Calu3 (cell line): ENCODE data around the gene IMMP2L. TPM values are rescaled to one million over a fixed set of nuclear protein-coding genes. Genes with fewer than 3 reads are reported as not detected.

Experiments
- BruUV-seq: library from RNA; stranded (reverse); fragments of 400-500 nt; replicated peaks from 2 replicates; lab custom pipeline; 2021; lab: Mats Ljungman, UMichigan
- CTCF ChIA-PET: fragments of 300-600 bp; sonication (Branson Sonifier 250); formaldehyde crosslinking; loops from one replicate; lab custom pipeline; 2022; ENCODE audit warnings: antibody characterized with exemption; lab: Charles Lee
- DNase-seq: peaks from one replicate; pipeline ENCODE4 v3.0.0; 2022
- H3K27ac Mint-ChIP-seq: one replicate; pipeline ENCODE4 v1.8.0; 2022; ENCODE audit warnings: mixed read lengths; ENCODE audit not compliant: unreplicated experiment
- H3K27me3 Mint-ChIP-seq: one replicate; pipeline ENCODE4 v1.8.0; 2022; ENCODE audit warnings: mixed read lengths; ENCODE audit not compliant: unreplicated experiment
- H3K36me3 Mint-ChIP-seq: one replicate; pipeline ENCODE4 v1.8.0; 2022; ENCODE audit warnings: mild to moderate bottlenecking, moderate library complexity, mixed read lengths; ENCODE audit not compliant: insufficient read depth, unreplicated experiment
- H3K4me1 Mint-ChIP-seq: one replicate; pipeline ENCODE4 v1.8.0; 2022; ENCODE audit warnings: mild to moderate bottlenecking, low read depth, mixed read lengths; ENCODE audit not compliant: unreplicated experiment
- H3K4me3 Mint-ChIP-seq: one replicate; pipeline ENCODE4 v1.8.0; 2022; ENCODE audit warnings: mild to moderate bottlenecking, low read depth, moderate library complexity, mixed read lengths; ENCODE audit not compliant: unreplicated experiment
- H3K9me3 Mint-ChIP-seq: one replicate; pipeline ENCODE4 v1.8.0; 2022; ENCODE audit warnings: low read depth, mixed read lengths; ENCODE audit not compliant: unreplicated experiment
- intact Hi-C: fragments of 100-400 bp; cut with micrococcal nuclease; formaldehyde crosslinking; loops from one replicate; pipeline ENCODE4 v1.10.0; 2022; ENCODE audit not compliant: unreplicated experiment
- total RNA-seq: library from RNA; stranded (reverse); gene quantifications from 2 replicates; pipeline ENCODE4 v1.2.3, GENCODE V29; 2022
- TF ChIP-seq, protein P1 (sequence below): fragments of 200-600 bp; IDR thresholded peaks from one replicate; pipeline ENCODE4 v1.8.0; 2022; ENCODE audit warnings: antibody characterized with exemption; ENCODE audit not compliant: unreplicated experiment

The IMMP2L gene
- total RNA-seq, 1 experiment from 2014 or later, result 28.6 TPM

DNA sequence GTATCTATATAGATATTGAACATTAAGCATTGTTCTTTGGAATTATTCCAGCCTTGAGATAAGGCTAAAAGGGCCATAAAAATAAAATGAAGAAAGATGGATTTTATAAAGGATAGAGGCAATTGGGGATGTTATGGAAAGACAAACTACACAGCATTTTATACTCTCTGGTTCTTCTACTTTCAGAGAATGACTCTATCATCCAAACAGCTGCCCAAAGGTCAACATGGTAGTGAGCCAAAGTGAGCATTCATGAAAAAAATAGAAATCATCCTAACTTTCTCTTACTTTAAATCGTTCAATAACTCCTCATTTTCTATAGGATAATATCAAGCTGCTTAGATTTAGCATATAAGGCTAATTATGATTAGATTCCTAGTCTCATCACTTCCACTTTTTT is 25.2 kb downstream of the IMMP2L start:
- Mint-ChIP-seq H3K36me3 (peaks cover 6% of the 10 kb centered on the region), H3K4me1 (no peaks in the 10 kb centered on the region), H3K27ac (no peak overlapping the region), H3K9me3 (no peaks in the 10 kb centered on the region), H3K4me3 (no peak overlapping the region), H3K27me3 (no peaks in the 10 kb centered on the region)
- CTCF ChIA-PET, result no interaction called here
- intact Hi-C loops, result no loop called here
- TF ChIP-seq, protein P1, sequence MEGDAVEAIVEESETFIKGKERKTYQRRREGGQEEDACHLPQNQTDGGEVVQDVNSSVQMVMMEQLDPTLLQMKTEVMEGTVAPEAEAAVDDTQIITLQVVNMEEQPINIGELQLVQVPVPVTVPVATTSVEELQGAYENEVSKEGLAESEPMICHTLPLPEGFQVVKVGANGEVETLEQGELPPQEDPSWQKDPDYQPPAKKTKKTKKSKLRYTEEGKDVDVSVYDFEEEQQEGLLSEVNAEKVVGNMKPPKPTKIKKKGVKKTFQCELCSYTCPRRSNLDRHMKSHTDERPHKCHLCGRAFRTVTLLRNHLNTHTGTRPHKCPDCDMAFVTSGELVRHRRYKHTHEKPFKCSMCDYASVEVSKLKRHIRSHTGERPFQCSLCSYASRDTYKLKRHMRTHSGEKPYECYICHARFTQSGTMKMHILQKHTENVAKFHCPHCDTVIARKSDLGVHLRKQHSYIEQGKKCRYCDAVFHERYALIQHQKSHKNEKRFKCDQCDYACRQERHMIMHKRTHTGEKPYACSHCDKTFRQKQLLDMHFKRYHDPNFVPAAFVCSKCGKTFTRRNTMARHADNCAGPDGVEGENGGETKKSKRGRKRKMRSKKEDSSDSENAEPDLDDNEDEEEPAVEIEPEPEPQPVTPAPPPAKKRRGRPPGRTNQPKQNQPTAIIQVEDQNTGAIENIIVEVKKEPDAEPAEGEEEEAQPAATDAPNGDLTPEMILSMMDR, result no peak
- DNase-seq, result no peak
- BruUV-seq, result no TSS peak

DNA sequence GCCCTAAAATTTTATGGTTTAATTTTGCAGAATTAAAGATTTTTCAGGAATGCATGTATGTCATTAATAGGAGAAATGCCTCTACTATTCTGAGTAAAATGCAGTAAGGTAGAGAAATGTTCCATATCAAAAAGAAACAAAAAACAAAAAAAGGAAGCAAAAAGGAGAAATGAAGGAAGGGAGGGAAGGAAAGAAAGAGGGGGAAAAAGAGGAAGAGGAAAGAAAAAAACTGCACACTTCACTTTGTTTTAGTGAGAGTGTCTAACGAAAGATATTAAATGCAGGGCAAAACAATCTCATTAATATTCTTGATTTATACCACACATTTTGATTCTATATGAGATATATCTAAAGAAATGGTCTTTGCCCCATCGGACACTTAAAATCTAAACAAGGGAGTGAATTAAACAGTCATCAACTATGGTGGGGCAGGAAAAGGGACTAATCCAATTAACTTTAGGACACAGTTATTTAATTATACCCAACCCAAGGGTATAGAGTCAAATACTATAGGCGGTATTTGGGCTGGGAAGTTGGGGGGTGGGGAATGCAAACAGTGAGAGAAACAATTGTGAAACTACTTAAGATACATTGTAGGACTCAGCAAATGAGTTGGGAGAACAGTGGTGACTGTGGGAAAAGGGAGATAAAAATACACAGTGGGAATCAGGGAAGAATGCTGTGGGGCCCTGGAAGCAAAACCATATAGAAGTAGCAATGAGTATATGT is 27.0 kb downstream of the IMMP2L start:
- Mint-ChIP-seq H3K27me3 (no peaks in the 10 kb centered on the region), H3K27ac (no peak overlapping the region), H3K9me3 (no peaks in the 10 kb centered on the region), H3K36me3 (peaks cover 6% of the 10 kb centered on the region), H3K4me1 (no peaks in the 10 kb centered on the region), H3K4me3 (no peak overlapping the region)
- BruUV-seq, result no TSS peak
- DNase-seq, result no peak
- intact Hi-C loops, result no loop called here
- TF ChIP-seq, protein P1, result no peak
- CTCF ChIA-PET, result no interaction called here

DNA sequence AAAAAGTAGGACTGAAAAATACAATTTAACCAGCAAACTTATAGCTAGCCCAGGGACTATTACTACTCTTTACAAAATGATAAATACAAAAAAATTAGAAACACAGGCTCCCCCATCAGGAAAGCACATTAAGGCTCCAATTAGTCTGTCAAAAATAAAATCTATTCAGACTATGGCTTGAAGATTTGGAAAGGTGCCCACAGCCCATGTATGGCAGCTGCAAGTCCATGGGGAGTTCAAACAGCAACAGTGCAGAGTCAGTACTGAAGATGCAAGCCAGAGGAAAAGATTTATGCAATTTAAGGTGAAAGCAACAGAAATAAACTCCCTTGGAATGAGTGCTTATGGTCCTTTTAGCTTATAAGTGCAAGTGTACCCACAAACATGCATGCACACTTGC is 29.7 kb downstream of the IMMP2L start:
- Mint-ChIP-seq H3K27ac (no peak overlapping the region), H3K4me3 (no peak overlapping the region), H3K27me3 (no peaks in the 10 kb centered on the region), H3K4me1 (no peaks in the 10 kb centered on the region), H3K9me3 (no peaks in the 10 kb centered on the region), H3K36me3 (peaks cover 1% of the 10 kb centered on the region)
- CTCF ChIA-PET, result no interaction called here
- BruUV-seq, result no TSS peak
- intact Hi-C loops, result no loop called here
- TF ChIP-seq, protein P1, result no peak
- DNase-seq, result no peak

DNA sequence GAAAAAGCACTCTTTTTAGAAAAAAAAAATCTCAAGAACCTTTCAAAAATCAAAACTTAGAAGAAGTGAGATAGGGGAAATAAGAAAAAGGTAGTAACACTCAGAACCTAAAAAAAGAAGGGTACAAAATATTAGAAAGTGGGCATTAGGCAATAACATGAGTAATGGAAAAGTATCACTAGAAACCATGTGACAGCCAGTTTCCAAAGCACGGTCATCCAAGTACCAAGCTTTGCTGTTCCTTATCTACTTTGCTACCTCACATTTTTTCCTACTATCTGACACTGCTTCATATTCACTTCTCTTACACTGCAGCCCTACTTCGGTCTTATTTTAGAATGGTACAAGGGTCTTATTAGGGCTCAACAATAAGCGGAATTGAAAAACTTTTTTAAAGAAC is 30.3 kb downstream of the IMMP2L start:
- DNase-seq, result no peak
- Mint-ChIP-seq H3K4me1 (no peaks in the 10 kb centered on the region), H3K9me3 (no peaks in the 10 kb centered on the region), H3K27ac (no peak overlapping the region), H3K27me3 (no peaks in the 10 kb centered on the region), H3K4me3 (no peak overlapping the region), H3K36me3 (no peaks in the 10 kb centered on the region)
- CTCF ChIA-PET, result no interaction called here
- BruUV-seq, result no TSS peak
- intact Hi-C loops, result no loop called here
- TF ChIP-seq, protein P1, result no peak
